SK-N-SH (cell line): ENCODE data around the gene GPR32. TPM values are rescaled to one million over a fixed set of nuclear protein-coding genes. Genes with fewer than 3 reads are reported as not detected.

Experiments
- CTCF ChIA-PET: fragments of 300-600, 350-600 bp; formaldehyde crosslinking; extraction: SDS; loops from one replicate; lab custom pipeline; 2021; lab: Yijun Ruan, JAX
- POLR2A ChIA-PET: fragments of 350-600 bp; sonication (Branson Sonifier 250); formaldehyde crosslinking; extraction: SDS; loops from one replicate; lab custom pipeline; 2020; ENCODE audit warnings: antibody characterized with exemption, inconsistent platforms; lab: Yijun Ruan, JAX
- DNase-seq: peaks from one replicate; pipeline ENCODE4 v3.0.0; 2012
- H2AFZ ChIP-seq: fragments of 200-600 bp; sonication (generic); 2 replicates; pipeline ENCODE4 v1.8.1; 2016; ENCODE audit warnings: antibody characterized with exemption, mild to moderate bottlenecking, low read depth
- H3F3A ChIP-seq: fragments of 200-600 bp; sonication (generic); replicated peaks from 2 replicates; pipeline ENCODE3; 2016; ENCODE audit warnings: antibody characterized with exemption, mild to moderate bottlenecking; ENCODE audit not compliant: insufficient read depth
- H3K27ac ChIP-seq, 2 experiments: fragments of 200-500 bp in 1 of 2; fragments of 200-600 bp in 1 of 2; sonication (Bioruptor generic) in 1 of 2; sonication (generic), shearing (Covaris generic) in 1 of 2; 2 replicates each; pipeline versions ENCODE4 v1.5.1 to v1.6.1; 2014 to 2016; ENCODE audit warnings: low read depth in 2 of 2, inconsistent platforms in 1 of 2, low read length in 1 of 2, mild to moderate bottlenecking in 1 of 2, mixed read lengths in 1 of 2
- H3K27me3 ChIP-seq: fragments of 200-600 bp; sonication (generic), shearing (Covaris generic); 2 replicates; pipeline ENCODE4 v1.6.1; 2016; ENCODE audit warnings: mixed run types; ENCODE audit not compliant: insufficient read depth
- H3K36me3 ChIP-seq, 2 experiments: fragments of 200-500 bp in 1 of 2; fragments of 200-600 bp in 1 of 2; sonication (Bioruptor generic) in 1 of 2; sonication (generic) in 1 of 2; replicated peaks in 1 of 2; 2 replicates each; pipeline versions ENCODE3 to v1.5.1; 2014 to 2016; ENCODE audit warnings: low read length in 1 of 2, mild to moderate bottlenecking in 1 of 2; ENCODE audit not compliant: insufficient read depth in 2 of 2, control insufficient read depth in 1 of 2
- H3K4me1 ChIP-seq, 2 experiments: fragments of 200-500 bp in 1 of 2; fragments of 200-600 bp in 1 of 2; sonication (Bioruptor generic) in 1 of 2; sonication (generic), shearing (Covaris generic) in 1 of 2; 2 replicates each; pipeline versions ENCODE4 v1.5.1 to v1.6.1; 2014 to 2016; ENCODE audit warnings: low read depth in 1 of 2, low read length in 1 of 2, mixed run types in 1 of 2; ENCODE audit not compliant: insufficient read depth in 2 of 2, control insufficient read depth in 1 of 2
- H3K4me2 ChIP-seq: fragments of 200-600 bp; sonication (generic), shearing (Covaris generic); 2 replicates; pipeline ENCODE4 v1.6.1; 2017; ENCODE audit warnings: mixed run types
- H3K4me3 ChIP-seq, 2 experiments: fragments of 200-500 bp in 1 of 2; fragments of 200-600 bp in 1 of 2; sonication (Bioruptor generic) in 1 of 2; sonication (generic), shearing (Covaris generic) in 1 of 2; 2 replicates each; pipeline versions ENCODE4 v1.5.1 to v1.8.1; 2014 to 2016; ENCODE audit warnings: low read depth in 2 of 2, inconsistent platforms in 1 of 2, low read length in 1 of 2, mild to moderate bottlenecking in 1 of 2, mixed read lengths in 1 of 2, moderate library complexity in 1 of 2
- H3K79me2 ChIP-seq: fragments of 200-600 bp; sonication (generic); 2 replicates; pipeline ENCODE4 v1.8.1; 2017; ENCODE audit warnings: mild to moderate bottlenecking; ENCODE audit not compliant: insufficient read depth
- H3K9ac ChIP-seq: fragments of 200-600 bp; sonication (generic); 2 replicates; pipeline ENCODE4 v1.6.1; 2017; ENCODE audit warnings: mixed run types
- H3K9me2 ChIP-seq: fragments of 200-600 bp; sonication (generic); 2 replicates; pipeline ENCODE4 v1.6.1; 2017; ENCODE audit warnings: mixed run types
- H3K9me3 ChIP-seq: fragments of 200-600 bp; sonication (generic); 2 replicates; pipeline ENCODE4 v1.6.1; 2017; ENCODE audit warnings: mixed run types, mild to moderate bottlenecking, moderate library complexity
- H4K20me1 ChIP-seq: fragments of 200-600 bp; sonication (generic); 2 replicates; pipeline ENCODE4 v1.6.1; 2017; ENCODE audit warnings: mild to moderate bottlenecking, mixed run types; ENCODE audit not compliant: insufficient read depth
- CHD2 ChIP-seq: fragments of 150-350 bp; IDR thresholded peaks from 2 replicates; pipeline ENCODE4 v1.6.1; 2018; ENCODE audit warnings: low read length; ENCODE audit not compliant: partially characterized antibody
- CTCF ChIP-seq: fragments of 200-600 bp; sonication (generic); IDR thresholded peaks from 2 replicates; pipeline ENCODE4 v1.6.1; 2017; ENCODE audit warnings: antibody characterized with exemption, mild to moderate bottlenecking, moderate library complexity
- ELF1 ChIP-seq: IDR thresholded peaks from 2 replicates; pipeline ENCODE4 v1.4.0; 2012
- FOSL2 ChIP-seq: IDR thresholded peaks from 2 replicates; pipeline ENCODE4 v1.4.0; 2012; ENCODE audit warnings: low read depth, mild to moderate bottlenecking, moderate library complexity, borderline replicate concordance
- FOXJ3 ChIP-seq: sonication (generic); formaldehyde crosslinking; IDR thresholded peaks from 2 replicates; pipeline ENCODE4 v1.5.1; 2020; ENCODE audit warnings: mild to moderate bottlenecking, missing genetic modification reagents
- FOXM1 ChIP-seq: IDR thresholded peaks from 2 replicates; pipeline ENCODE4 v1.4.0; 2012; ENCODE audit warnings: low read depth, mild to moderate bottlenecking
- GABPA ChIP-seq: IDR thresholded peaks from 2 replicates; pipeline ENCODE4 v1.4.0; 2012; ENCODE audit warnings: low read depth, mild to moderate bottlenecking
- IRF3 ChIP-seq: fragments of 150-350 bp; IDR thresholded peaks from 2 replicates; pipeline ENCODE4 v1.6.1; 2016; ENCODE audit warnings: mild to moderate bottlenecking, low read depth, low read length
- JUND ChIP-seq: IDR thresholded peaks from 2 replicates; pipeline ENCODE4 v1.4.0; 2012
- MEF2A ChIP-seq: IDR thresholded peaks from 2 replicates; pipeline ENCODE4 v1.4.0; 2012; ENCODE audit warnings: low read depth, borderline replicate concordance
- POLR2AphosphoS5 ChIP-seq: IDR thresholded peaks from 2 replicates; pipeline ENCODE4 v1.6.1; 2012; ENCODE audit warnings: low read depth, low read length
- RAD21 ChIP-seq: IDR thresholded peaks from 2 replicates; pipeline ENCODE4 v1.6.1; 2012; ENCODE audit warnings: mild to moderate bottlenecking, low read length
- RXRA ChIP-seq: IDR thresholded peaks from 2 replicates; pipeline ENCODE4 v1.4.0; 2012; ENCODE audit warnings: low read depth, mild to moderate bottlenecking, borderline replicate concordance
- SMC3 ChIP-seq: IDR thresholded peaks from 2 replicates; pipeline ENCODE4 v1.6.1; 2012; ENCODE audit warnings: low read depth, low read length, improper control_type of control experiment
- TAF1 ChIP-seq: IDR thresholded peaks from 2 replicates; pipeline ENCODE4 v1.6.1; 2012; ENCODE audit warnings: low read depth, mild to moderate bottlenecking, low read length, moderate library complexity, borderline replicate concordance
- TCF12 ChIP-seq: IDR thresholded peaks from 2 replicates; pipeline ENCODE4 v1.4.0; 2012
- TEAD4 ChIP-seq: IDR thresholded peaks from 2 replicates; pipeline ENCODE4 v1.4.0; 2012; ENCODE audit warnings: mild to moderate bottlenecking, borderline replicate concordance; ENCODE audit not compliant: insufficient read depth
- USF1 ChIP-seq: IDR thresholded peaks from 2 replicates; pipeline ENCODE4 v1.4.0; 2012; ENCODE audit warnings: low read depth, borderline replicate concordance
- YY1 ChIP-seq: IDR thresholded peaks from 2 replicates; pipeline ENCODE4 v1.4.0; 2012; ENCODE audit warnings: low read depth, mild to moderate bottlenecking
- ZBTB33 ChIP-seq: IDR thresholded peaks from 2 replicates; pipeline ENCODE4 v1.4.0; 2012; ENCODE audit warnings: low read depth, borderline replicate concordance
- WGBS: methylation state at CpG from one replicate; pipeline ENCODE4 v1.1.6; 2017; ENCODE audit warnings: low lambda C conversion rate; 5-methylcytosine and 5-hydroxymethylcytosine counted together
- polyA plus RNA-seq, 3 experiments: library from polyadenylated mRNA; depleted of rRNA; stranded (reverse); fragments of >200 nt; gene quantifications; 2 replicates each; pipeline ENCODE4 v1.2.3, GENCODE V29; 2012
- TF ChIP-seq, protein P1 (sequence below): fragments of 150-350 bp; IDR thresholded peaks from 2 replicates; pipeline ENCODE4 v1.6.1; 2017; ENCODE audit warnings: antibody characterized with exemption, low read length, low read depth, borderline replicate concordance

The GPR32 gene
- polyA plus RNA-seq, 1 of the 3 experiments (the other 2 are of a cell fraction), result not detected

DNA sequence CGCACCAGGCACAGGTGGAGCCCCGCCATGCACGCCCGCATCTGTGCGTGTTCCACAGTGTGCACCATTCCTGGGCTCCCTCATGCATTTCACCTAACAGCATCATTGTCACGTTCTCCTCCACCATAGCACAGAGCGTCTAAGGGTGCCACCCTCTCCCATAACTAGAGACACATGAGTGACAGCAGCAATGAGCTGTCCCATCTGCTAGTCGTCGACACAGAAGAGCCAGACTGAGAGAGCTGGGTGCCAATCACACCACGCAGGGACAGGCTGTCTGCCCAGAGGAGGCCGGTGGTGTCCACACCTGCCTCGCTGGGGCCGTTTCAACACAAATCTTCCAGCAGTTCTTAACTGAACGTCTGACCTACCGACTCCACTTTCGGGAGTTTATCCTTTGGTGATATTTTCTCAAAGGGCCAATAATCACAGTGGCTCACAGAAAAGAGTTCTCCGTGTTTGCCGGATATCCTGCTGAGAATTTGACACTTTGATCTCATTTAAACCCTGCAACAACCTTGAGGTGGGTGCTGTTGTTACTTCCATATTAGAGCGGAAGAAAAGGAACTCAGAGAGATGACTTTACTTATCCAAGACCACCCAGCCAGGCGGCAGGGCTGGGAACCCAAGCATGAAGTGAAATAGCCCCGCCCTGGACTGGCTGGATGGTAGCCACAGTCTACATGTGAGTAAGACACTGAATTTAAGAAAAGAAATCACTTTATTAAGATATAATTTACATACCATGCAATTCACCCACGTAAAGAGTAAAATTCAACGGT, 30.9 kb upstream of the GPR32 start:
- POLR2A ChIA-PET, result no interaction called here
- Histone ChIP-seq H3K79me2 (no peaks in the 10 kb centered on the region), H3K9me2 (no peaks in the 10 kb centered on the region), H3F3A (no peaks in the 10 kb centered on the region), H3K27me3 (peaks cover 79% of the 10 kb centered on the region), H3K4me3 (no peak overlapping the region), H4K20me1 (no peaks in the 10 kb centered on the region), H3K9ac (no peak overlapping the region), H3K36me3 (no peaks in the 10 kb centered on the region), H3K9me3 (no peaks in the 10 kb centered on the region), H3K4me2 (no peak overlapping the region), H2AFZ (no peak overlapping the region), H3K4me1 (no peaks in the 10 kb centered on the region), H3K27ac (no peak overlapping the region)
- TF ChIP-seq FOSL2, result no peak
- TF ChIP-seq FOXJ3, result no peak
- no peak for TF ChIP-seq POLR2AphosphoS5
- TF ChIP-seq RAD21, result no peak
- CTCF ChIA-PET, result interaction anchor here (1.0 kb wide), 1 partner anchor 44 kb away, joined by 4 read pairs; no protein-coding TSS in a partner anchor
- 35% methylated on average over 21 of the region's 23 CpGs for WGBS
- no peak for DNase-seq

GRCh38 chr19:50739914-50740426, 30.3 kb upstream of the GPR32 start:
- H4K20me1 ChIP-seq, result no peaks in the 10 kb centered on the region
- no peaks in the 10 kb centered on the region for H3K36me3 ChIP-seq
- no peaks in the 10 kb centered on the region for H3K79me2 ChIP-seq
- H3K4me1 ChIP-seq, result no peaks in the 10 kb centered on the region
- H3K9me2 ChIP-seq, result no peaks in the 10 kb centered on the region
- no peak overlapping the region for H2AFZ ChIP-seq
- 24% methylated on average over 11 of the region's 11 CpGs for WGBS
- H3F3A ChIP-seq, result no peaks in the 10 kb centered on the region
- no peak for DNase-seq
- no peak overlapping the region for H3K4me3 ChIP-seq
- H3K27me3 ChIP-seq, result peaks cover 82% of the 10 kb centered on the region
- H3K9ac ChIP-seq, result no peak overlapping the region
- H3K27ac ChIP-seq, result no peak overlapping the region
- H3K9me3 ChIP-seq, result no peaks in the 10 kb centered on the region
- TF ChIP-seq RXRA (no peak), ZBTB33 (no peak), TCF12 (no peak), ELF1 (no peak), YY1 (no peak), RAD21 (no peak), GABPA (no peak), MEF2A (no peak), CTCF (no peak), IRF3 (no peak), FOXJ3 (no peak), TEAD4 (no peak), SMC3 (no peak), FOXM1 (no peak), CHD2 (no peak), USF1 (no peak), JUND (no peak), TAF1 (no peak)
- TF ChIP-seq, protein P1, sequence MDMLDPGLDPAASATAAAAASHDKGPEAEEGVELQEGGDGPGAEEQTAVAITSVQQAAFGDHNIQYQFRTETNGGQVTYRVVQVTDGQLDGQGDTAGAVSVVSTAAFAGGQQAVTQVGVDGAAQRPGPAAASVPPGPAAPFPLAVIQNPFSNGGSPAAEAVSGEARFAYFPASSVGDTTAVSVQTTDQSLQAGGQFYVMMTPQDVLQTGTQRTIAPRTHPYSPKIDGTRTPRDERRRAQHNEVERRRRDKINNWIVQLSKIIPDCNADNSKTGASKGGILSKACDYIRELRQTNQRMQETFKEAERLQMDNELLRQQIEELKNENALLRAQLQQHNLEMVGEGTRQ, result no peak
- TF ChIP-seq, all 33 proteins: peak for 0
- ChIA-PET POLR2A (no interaction called here), CTCF (interaction anchor here (1.0 kb wide), 1 partner anchor 44 kb away, joined by 4 read pairs; no protein-coding TSS in a partner anchor)
- H3K4me2 ChIP-seq, result no peak overlapping the region
